NB4 (cell line): ENCODE measurements around the gene ACTC1.

ENCODE experiments used
- CTCF ChIP-seq: IDR thresholded peaks from one replicate; pipeline ENCODE4 v1.5.1; 2012; ENCODE audit warnings: low read depth, low read length
- MAX ChIP-seq: IDR thresholded peaks from 2 replicates; pipeline ENCODE4 v1.6.1; 2011; ENCODE audit warnings: low read depth, low read length
- MYC ChIP-seq: IDR thresholded peaks from 2 replicates; pipeline ENCODE4 v1.6.1; 2011; ENCODE audit warnings: low read depth, low read length
- POLR2A ChIP-seq: IDR thresholded peaks from 2 replicates; pipeline ENCODE4 v1.6.1; 2011; ENCODE audit warnings: mild to moderate bottlenecking; ENCODE audit not compliant: insufficient read length; ENCODE audit errors: extremely low read depth

- TF ChIP-seq MAX (no peak), POLR2A (no peak), MYC (no peak), CTCF (no peak)
Observed at GRCh38 chr15:34790121-34790520, 5.2 kb downstream of the ACTC1 start.
